CD14-positive monocyte (primary cell): ENCODE results near the gene RHBDL1. TPM values are rescaled to one million over a fixed set of nuclear protein-coding genes. Genes with fewer than 3 reads are reported as not detected.

Source experiments
- DNase-seq, 3 donors: peaks; one replicate each; pipeline ENCODE4 v3.0.0-alpha.2; 2011 to 2022
- H2AFZ ChIP-seq: 2 replicates; pipeline ENCODE4 v1.6.0; 2012; ENCODE audit warnings: mild to moderate bottlenecking, low read depth, low read length, inconsistent platforms; ENCODE audit not compliant: insufficient read depth, poor library complexity, severe bottlenecking
- H3K27ac ChIP-seq, 2 donors: 1 replicate in 1 of 2; 2 replicates in 1 of 2; pipeline ENCODE4 v1.5.1; 2012 to 2013; ENCODE audit warnings: low read length in 2 of 2, control low read depth in 1 of 2, inconsistent platforms in 1 of 2, low read depth in 1 of 2, mild to moderate bottlenecking in 1 of 2
- H3K27me3 ChIP-seq, 2 donors: one replicate each; pipeline versions ENCODE4 v1.6.0 to v1.6.1; 2011 to 2013; ENCODE audit warnings: low read length in 2 of 2; ENCODE audit not compliant: control insufficient read depth in 2 of 2, insufficient read depth in 2 of 2
- H3K36me3 ChIP-seq, 2 donors: replicated peaks in 1 of 2; 1 replicate in 1 of 2; 2 replicates in 1 of 2; pipeline versions ENCODE4 v1.5.1 to v1.6.1; 2012 to 2013; ENCODE audit warnings: low read length in 2 of 2, control low read depth in 1 of 2, inconsistent platforms in 1 of 2, mild to moderate bottlenecking in 1 of 2; ENCODE audit not compliant: insufficient read depth in 2 of 2, control insufficient read depth in 1 of 2
- H3K4me1 ChIP-seq, 2 donors: 1 replicate in 1 of 2; 2 replicates in 1 of 2; pipeline versions ENCODE4 v1.5.1 to v1.6.1; 2012 to 2013; ENCODE audit warnings: low read length in 2 of 2, control low read depth in 1 of 2, inconsistent platforms in 1 of 2, mild to moderate bottlenecking in 1 of 2, moderate library complexity in 1 of 2; ENCODE audit not compliant: insufficient read depth in 2 of 2, control insufficient read depth in 1 of 2
- H3K4me2 ChIP-seq: replicated peaks from 2 replicates; pipeline ENCODE3; 2012; ENCODE audit warnings: low read length, moderate library complexity, mild to moderate bottlenecking; ENCODE audit not compliant: poor library complexity, severe bottlenecking; ENCODE audit errors: extremely low read depth
- H3K4me3 ChIP-seq, 3 experiments: fragments of 200-600 bp in 1 of 3; sonication (generic) in 1 of 3; replicated peaks in 1 of 3; 1 replicate in 2 of 3; 2 replicates in 1 of 3; pipeline ENCODE4 v1.5.1; 2011 to 2013; ENCODE audit warnings: low read length in 3 of 3, mild to moderate bottlenecking in 3 of 3, control low read depth in 2 of 3, low read depth in 2 of 3, inconsistent platforms in 1 of 3, moderate library complexity in 1 of 3
- H3K79me2 ChIP-seq: 2 replicates; pipeline ENCODE4 v1.6.0; 2012; ENCODE audit warnings: mild to moderate bottlenecking, control low read depth, inconsistent platforms, low read length, moderate library complexity; ENCODE audit not compliant: insufficient read depth
- H3K9ac ChIP-seq: 2 replicates; pipeline ENCODE4 v1.6.0; 2017; ENCODE audit warnings: low read length, mild to moderate bottlenecking; ENCODE audit not compliant: insufficient read depth, poor library complexity, severe bottlenecking
- H3K9me3 ChIP-seq, 2 donors: replicated peaks in 1 of 2; 1 replicate in 1 of 2; 2 replicates in 1 of 2; pipeline versions ENCODE4 v1.5.1 to v1.6.1; 2012 to 2013; ENCODE audit warnings: low read length in 2 of 2, control low read depth in 1 of 2; ENCODE audit not compliant: control insufficient read depth in 1 of 2, insufficient read depth in 1 of 2
- H4K20me1 ChIP-seq: 2 replicates; pipeline ENCODE4 v1.6.0; 2012; ENCODE audit warnings: mild to moderate bottlenecking, low read length, control low read depth, moderate library complexity; ENCODE audit not compliant: insufficient read depth
- H3K27ac Mint-ChIP-seq, 7 donors: one replicate each; pipeline ENCODE4 v1.8.0; 2020; ENCODE audit warnings: mild to moderate bottlenecking in 7 of 7, mixed read lengths in 7 of 7, moderate library complexity in 6 of 7, inconsistent platforms in 2 of 7
- H3K27me3 Mint-ChIP-seq, 3 donors: one replicate each; pipeline ENCODE4 v1.8.0; 2021 to 2022; ENCODE audit warnings: low read depth in 3 of 3, mild to moderate bottlenecking in 3 of 3, mixed read lengths in 3 of 3, moderate library complexity in 3 of 3, inconsistent platforms in 1 of 3
- H3K36me3 Mint-ChIP-seq, 2 donors: one replicate each; pipeline ENCODE4 v1.8.0; 2020; ENCODE audit warnings: mixed read lengths in 2 of 2, inconsistent platforms in 1 of 2, mild to moderate bottlenecking in 1 of 2
- H3K4me1 Mint-ChIP-seq: one replicate; pipeline ENCODE4 v1.8.0; 2020; ENCODE audit warnings: mild to moderate bottlenecking, mixed read lengths
- H3K4me3 Mint-ChIP-seq, 2 donors: one replicate each; pipeline ENCODE4 v1.8.0; 2020; ENCODE audit warnings: mild to moderate bottlenecking in 2 of 2, mixed read lengths in 2 of 2, moderate library complexity in 1 of 2
- H3K9me3 Mint-ChIP-seq, 7 donors: one replicate each; pipeline ENCODE4 v1.8.0; 2020 to 2022; ENCODE audit warnings: mixed read lengths in 7 of 7, mild to moderate bottlenecking in 6 of 7, moderate library complexity in 6 of 7, inconsistent platforms in 2 of 7
- CTCF ChIP-seq: fragments of 200-600 bp; IDR thresholded peaks from one replicate; pipeline ENCODE4 v1.8.0; 2022; ENCODE audit warnings: antibody characterized with exemption, mild to moderate bottlenecking
- WGBS: methylation state at CpG from one replicate; pipeline ENCODE4 v1.1.5; 2013; ENCODE audit warnings: missing lambda C conversion rate; ENCODE audit not compliant: insufficient coverage; 5-methylcytosine and 5-hydroxymethylcytosine counted together
- intact Hi-C, 2 donors: fragments of 100-400 bp; cut with micrococcal nuclease; formaldehyde crosslinking; loops; one replicate each; pipeline versions ENCODE4 v1.15.0 to v1.15.1; 2023
- polyA plus RNA-seq, 3 donors: library from polyadenylated mRNA; depleted of rRNA in 1 of 3; unstranded in 2 of 3; stranded (reverse) in 1 of 3; fragments of 300-500 nt in 2 of 3; fragments of >200 nt in 1 of 3; fragmentation: Illumina TruSeq in 2 of 3; gene quantifications; 1 replicate in 2 of 3; 2 replicates in 1 of 3; pipeline ENCODE4 v1.2.3, GENCODE V29; 2012 to 2021

Gene RHBDL1
- polyA plus RNA-seq, 3 donors: 1.3 TPM; not detected in 2

GRCh38 chr16:725463-726187 lies 50.2 kb downstream of the RHBDL1 start:
- H3K27me3 ChIP-seq: peaks cover 3 to 35% of the 10 kb centered on the region in 2 donors
- H3K4me1 ChIP-seq: peaks cover 25 to 43% of the 10 kb centered on the region in 2 donors
- Mint-ChIP-seq H3K27me3 (peaks cover 11 to 46% (median 20%) of the 10 kb centered on the region in 3 donors), H3K36me3 (peaks cover 4 to 5% of the 10 kb centered on the region in 2 donors), H3K4me1 (peaks cover 9% of the 10 kb centered on the region), H3K4me3 (peak overlapping the region in 1 of 2 donors; percentile 82), H3K27ac (no peak overlapping the region), H3K9me3 (no peaks in the 10 kb centered on the region)
- H3K9me3 ChIP-seq: no peaks in the 10 kb centered on the region
- no peak overlapping the region for H3K4me3 ChIP-seq
- TF ChIP-seq CTCF: no peak
- no peaks in the 10 kb centered on the region for H3K79me2 ChIP-seq
- H3K36me3 ChIP-seq: peaks cover 0 to 6% of the 10 kb centered on the region in 2 donors
- H2AFZ ChIP-seq: no peak overlapping the region
- no peak overlapping the region for H3K27ac ChIP-seq
- peaks cover 20% of the 10 kb centered on the region for H4K20me1 ChIP-seq
- no peak overlapping the region for H3K4me2 ChIP-seq
- intact Hi-C loops: no loop called here
- no peak for DNase-seq
- 87% methylated on average over 22 of the region's 23 CpGs for WGBS
- H3K9ac ChIP-seq: no peak overlapping the region

GRCh38 chr16:726188-726437 lies 50.6 kb downstream of the RHBDL1 start:
- Histone ChIP-seq H3K27me3 (peaks cover 3 to 35% of the 10 kb centered on the region in 2 donors), H3K27ac (no peak overlapping the region)
- intact Hi-C loops: no loop called here

More at GRCh38 chr16:726188-726437, 50.6 kb downstream of the RHBDL1 start:
- peak overlapping the region; percentile 94 for H3K4me2 ChIP-seq
- no peaks in the 10 kb centered on the region for H3K9me3 Mint-ChIP-seq
- no peak for DNase-seq
- H3K36me3 Mint-ChIP-seq: peaks cover 5 to 7% of the 10 kb centered on the region in 2 donors
- H4K20me1 ChIP-seq: peaks cover 20% of the 10 kb centered on the region
- peaks cover 0 to 10% of the 10 kb centered on the region in 2 donors for H3K36me3 ChIP-seq
- no peak overlapping the region for H3K9ac ChIP-seq
- no peak overlapping the region for H3K27ac Mint-ChIP-seq
- H3K4me1 Mint-ChIP-seq: peaks cover 9% of the 10 kb centered on the region
- no peaks in the 10 kb centered on the region for H3K79me2 ChIP-seq
- no peak overlapping the region for H2AFZ ChIP-seq
- TF ChIP-seq CTCF: no peak
- no peaks in the 10 kb centered on the region for H3K9me3 ChIP-seq
- H3K4me1 ChIP-seq: peaks cover 24 to 38% of the 10 kb centered on the region in 2 donors
- WGBS: 43% methylated on average over 9 of the region's 9 CpGs
- H3K4me3 ChIP-seq: peak overlapping the region in 1 of 3 experiments; percentile 77
- peaks cover 11 to 46% (median 20%) of the 10 kb centered on the region in 3 donors for H3K27me3 Mint-ChIP-seq
- peak overlapping the region; percentile 79 to 82 for H3K4me3 Mint-ChIP-seq
